G401.6 (cell line): Measurements from ENCODE around the gene BCL11A.

ENCODE experiments used
- FAIRE-seq: peaks from 2 replicates; lab custom pipeline; 2012; peaks lifted over from hg19 to GRCh38; lab: Jason Lieb, UNC

The BCL11A gene

DNA sequence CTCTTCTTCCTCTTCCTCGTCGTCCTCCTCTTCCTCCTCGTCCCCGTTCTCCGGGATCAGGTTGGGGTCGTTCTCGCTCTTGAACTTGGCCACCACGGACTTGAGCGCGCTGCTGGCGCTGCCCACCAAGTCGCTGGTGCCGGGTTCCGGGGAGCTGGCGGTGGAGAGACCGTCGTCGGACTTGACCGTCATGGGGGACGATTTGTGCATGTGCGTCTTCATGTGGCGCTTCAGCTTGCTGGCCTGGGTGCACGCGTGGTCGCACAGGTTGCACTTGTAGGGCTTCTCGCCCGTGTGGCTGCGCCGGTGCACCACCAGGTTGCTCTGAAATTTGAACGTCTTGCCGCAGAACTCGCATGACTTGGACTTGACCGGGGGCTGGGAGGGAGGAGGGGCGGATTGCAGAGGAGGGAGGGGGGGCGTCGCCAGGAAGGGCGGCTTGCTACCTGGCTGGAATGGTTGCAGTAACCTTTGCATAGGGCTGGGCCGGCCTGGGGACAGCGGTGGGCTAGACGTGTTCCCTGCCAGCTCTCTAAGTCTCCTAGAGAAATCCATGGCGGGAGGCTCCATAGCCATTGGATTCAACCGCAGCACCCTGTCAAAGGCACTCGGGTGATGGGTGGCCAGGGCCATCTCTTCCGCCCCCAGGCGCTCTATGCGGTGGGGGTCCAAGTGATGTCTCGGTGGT, 91.9 kb downstream of the BCL11A start:
- no peak for FAIRE-seq

DNA sequence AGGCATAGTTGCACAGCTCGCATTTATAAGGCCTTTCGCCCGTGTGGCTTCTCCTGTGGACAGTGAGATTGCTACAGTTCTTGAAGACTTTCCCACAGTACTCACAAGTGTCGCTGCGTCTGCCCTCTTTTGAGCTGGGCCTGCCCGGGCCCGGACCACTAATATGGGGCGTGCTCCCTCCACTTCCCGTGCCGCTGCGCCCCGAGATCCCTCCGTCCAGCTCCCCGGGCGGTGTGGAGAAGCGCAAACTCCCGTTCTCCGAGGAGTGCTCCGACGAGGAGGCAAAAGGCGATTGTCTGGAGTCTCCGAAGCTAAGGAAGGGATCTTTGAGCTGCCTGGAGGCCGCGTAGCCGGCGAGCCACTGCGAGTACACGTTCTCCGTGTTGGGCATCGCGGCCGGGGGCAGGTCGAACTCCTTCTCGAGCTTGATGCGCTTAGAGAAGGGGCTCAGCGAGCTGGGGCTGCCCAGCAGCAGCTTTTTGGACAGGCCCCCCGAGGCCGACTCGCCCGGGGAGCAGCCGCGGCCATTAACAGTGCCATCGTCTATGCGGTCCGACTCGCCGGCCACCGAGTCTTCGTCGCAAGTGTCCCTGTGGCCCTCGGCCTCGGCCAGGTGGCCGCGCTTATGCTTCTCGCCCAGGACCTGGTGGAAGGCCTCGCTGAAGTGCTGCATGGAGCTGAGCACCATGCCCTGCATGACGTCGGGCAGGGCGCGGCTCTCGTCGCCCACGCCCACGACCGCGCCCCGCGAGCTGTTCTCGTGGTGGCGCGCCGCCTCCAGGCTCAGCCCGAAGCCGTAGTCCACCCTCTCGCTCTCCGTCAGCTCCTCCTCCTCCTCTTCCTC, 92.7 kb downstream of the BCL11A start:
- no peak for FAIRE-seq

DNA sequence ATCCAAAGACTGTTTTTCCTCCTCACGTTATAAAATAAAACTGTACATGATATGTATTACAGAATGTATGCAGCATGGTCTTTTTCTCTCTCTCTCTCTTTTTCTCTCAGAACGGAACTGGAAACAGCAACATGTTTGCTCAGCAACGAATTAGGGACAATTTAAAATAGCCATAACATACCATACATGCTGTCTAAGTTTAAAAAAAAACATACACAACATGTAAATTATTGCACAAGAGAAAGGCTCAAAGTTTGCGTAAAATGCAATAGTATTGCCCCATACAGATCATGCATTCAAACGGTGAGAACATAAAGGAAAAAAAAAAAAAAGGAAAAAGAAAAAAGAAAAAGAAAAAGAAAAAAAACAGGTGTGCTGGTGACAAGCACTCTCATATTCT, 93.6 kb downstream of the BCL11A start:
- FAIRE-seq, result no peak

DNA sequence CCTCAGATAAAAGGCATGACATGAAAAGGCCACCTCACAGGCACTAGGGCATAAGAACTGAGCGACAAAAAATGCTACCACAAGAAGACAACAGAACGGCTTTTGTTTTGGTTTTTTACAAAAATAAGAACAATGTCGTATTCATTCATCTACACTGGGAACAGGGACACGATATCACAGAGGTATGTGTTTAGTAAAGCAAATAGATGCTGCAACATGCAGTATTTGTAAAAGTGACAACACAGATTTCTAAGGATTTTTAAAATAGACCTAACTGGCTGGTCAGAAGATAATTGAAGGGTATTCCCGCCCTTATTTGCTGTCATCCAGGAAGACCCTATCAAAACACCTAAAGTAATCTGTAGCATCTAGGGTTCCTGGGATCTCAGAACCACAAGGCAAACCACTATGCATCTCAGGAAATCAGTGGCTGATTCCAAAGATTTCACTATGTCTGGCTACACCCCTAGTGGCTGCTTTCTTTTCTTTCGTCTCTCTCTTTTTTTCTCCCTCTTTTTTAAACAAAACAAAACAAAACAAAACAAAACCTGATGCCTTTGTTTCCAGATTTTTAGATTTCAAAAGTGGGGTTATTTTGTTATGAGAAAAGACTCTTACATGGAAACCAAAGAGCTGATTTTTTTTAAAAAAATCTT, 97.2 kb downstream of the BCL11A start:
- no peak for FAIRE-seq

- no peak for FAIRE-seq
Measured at GRCh38 chr2:60453872-60454271, 99.6 kb downstream of the BCL11A start.

DNA sequence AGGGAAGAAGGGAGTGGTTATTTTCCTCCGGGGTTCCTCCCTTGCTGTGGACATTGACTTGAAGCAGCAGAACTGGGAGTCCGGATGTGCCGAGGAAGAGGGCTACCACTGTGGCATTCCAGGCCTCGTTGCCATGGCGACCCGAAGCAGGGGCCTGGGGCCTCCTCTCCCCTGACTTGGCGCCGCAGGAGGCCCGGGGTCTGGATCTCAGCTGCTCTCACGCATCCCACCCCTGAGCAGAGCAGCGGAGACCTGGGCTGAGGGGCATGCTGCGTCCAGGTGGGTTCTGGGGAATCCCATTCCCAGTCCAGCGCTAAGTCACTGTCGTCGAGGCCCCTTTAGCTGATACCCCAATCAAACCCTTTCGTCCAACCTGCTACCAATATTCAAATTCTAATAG, 100.2 kb downstream of the BCL11A start:
- FAIRE-seq, result no peak

GRCh38 chr2:60450488-60450887, 103.0 kb downstream of the BCL11A start:
- FAIRE-seq, result no peak

DNA sequence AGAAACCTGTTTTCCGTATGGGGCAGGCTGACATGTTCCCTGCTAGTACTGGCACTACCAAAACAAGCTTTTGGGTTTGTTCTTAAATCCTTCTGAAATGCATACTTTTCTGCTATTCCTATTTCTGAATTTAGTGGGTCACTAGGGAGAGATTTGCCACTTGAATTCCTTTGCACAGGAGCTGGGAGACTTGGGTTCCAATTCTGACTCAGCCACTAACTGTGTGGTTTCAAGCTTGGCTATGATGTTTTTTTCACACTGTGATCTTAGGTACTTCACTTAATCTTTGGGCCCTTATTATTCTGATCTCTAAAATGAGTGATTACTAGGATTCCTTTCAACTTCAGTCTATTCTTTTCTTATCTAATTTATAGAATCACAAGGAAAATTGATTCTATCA, 105.5 kb downstream of the BCL11A start:
- no peak for FAIRE-seq

DNA sequence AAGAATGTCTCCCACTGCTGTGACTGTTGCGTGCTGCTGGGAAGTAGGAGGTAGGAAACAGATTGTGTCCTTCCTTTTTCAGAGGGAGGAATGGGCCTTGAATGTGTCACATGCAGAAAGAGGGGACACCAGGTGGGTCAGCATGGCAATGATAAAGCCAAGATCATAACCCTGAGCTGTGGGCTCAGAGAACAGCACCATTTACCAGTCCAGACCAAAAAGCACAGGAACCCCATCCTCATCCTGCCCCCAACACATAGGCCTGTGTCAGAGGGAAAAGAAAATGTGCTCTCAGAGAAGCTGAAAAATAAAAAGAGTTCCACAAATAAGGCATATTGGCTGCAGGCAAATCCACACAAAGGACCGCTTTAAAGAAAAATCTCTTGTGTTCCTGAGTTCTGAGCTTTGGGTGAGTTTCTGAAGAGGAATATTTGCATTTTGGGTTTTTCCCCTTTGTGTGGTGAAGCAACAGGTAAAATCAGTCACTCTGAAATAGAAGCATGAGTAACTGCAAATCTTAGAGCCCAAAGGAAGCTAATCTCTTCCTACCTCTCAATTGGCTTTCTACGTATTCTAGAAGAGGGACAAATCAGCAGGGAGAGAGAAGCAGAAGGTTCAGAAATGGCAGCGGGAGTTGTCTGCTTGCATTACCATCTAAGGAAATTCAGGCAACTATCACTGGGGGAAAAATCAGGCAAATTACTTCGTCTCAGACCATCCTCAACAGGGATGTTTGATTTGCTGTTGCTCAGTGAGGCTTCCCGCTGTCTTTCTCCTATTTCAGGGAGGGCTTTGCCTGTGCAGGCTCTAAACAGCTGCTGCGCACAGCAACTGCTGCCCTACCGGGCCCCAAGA, 106.8 kb downstream of the BCL11A start:
- no peak for FAIRE-seq

- no peak for FAIRE-seq
Measured at GRCh38 chr2:60445684-60446179, 107.7 kb downstream of the BCL11A start.

- no peak for FAIRE-seq
Measured at GRCh38 chr2:60442608-60443007, 110.8 kb downstream of the BCL11A start.

DNA sequence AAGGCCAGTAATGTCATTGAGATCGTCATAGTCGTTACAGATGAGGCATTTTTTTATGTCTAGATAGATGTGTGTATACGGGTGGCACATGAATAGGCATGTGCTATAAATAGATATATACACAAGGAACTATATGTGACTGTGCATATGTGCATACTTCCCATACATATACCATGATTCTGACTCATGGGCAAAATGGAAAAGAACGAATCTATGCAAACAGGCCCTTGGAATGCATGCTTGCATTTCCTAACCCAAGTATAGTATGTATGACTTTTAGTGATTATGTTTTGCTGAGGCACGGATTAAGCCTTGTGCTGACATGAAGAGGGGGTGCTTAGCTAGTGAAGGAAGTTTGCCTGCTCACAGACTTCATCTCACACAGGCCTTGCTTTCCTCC, 111.7 kb downstream of the BCL11A start:
- FAIRE-seq, result no peak

DNA sequence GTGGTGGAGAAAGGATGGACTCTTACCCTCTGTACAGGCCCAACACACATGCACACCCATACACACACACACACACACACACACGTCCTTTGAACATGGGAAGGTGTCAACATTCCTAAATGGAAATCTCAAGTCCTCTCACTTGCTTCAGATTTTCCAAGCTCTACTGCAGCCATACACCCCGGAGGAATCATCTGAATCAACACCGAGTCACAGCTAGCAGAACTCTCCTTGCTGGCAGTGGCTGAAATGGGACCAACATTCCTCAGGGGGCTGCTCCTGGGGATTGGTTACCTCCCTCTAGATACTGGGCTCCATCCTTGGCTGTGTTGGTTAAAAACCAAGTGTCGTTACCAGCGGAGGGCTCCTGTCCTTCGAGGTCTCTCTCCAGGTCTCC, 112.7 kb downstream of the BCL11A start:
- FAIRE-seq, result no peak

DNA sequence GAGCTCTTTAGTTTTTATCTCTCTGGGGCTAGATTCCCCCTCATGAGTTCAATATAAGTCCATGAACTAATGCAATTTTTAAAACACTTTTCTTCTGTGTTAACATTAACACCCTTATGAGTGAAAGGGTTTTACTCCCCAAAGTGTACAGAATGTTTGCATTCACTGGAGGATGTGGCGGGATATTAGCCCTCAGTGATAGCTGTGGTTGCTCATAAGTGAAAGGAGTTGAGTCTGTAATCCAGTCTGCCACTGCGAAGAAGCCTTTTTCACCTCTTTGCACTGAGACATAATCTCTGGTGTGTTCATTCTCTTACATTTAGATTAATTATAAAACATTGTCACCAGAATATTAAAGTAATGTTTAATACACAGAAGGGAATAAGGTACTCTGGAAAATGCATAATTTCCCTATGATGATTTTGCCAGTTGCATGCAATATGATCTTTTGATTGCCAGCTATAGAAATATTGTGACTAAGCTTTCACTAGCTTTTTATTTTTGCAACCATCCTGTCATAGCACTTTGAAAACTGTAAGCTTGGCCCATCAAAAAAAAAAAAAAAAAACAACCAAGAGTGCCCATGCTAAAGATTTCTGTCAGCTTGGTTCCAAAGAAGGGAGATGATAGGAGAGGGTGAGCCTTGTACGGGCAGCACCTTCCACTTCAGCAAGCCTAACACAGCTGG, 113.2 kb downstream of the BCL11A start:
- FAIRE-seq, result no peak

- no peak for FAIRE-seq
Measured at GRCh38 chr2:60439219-60439974, 114.1 kb downstream of the BCL11A start.

DNA sequence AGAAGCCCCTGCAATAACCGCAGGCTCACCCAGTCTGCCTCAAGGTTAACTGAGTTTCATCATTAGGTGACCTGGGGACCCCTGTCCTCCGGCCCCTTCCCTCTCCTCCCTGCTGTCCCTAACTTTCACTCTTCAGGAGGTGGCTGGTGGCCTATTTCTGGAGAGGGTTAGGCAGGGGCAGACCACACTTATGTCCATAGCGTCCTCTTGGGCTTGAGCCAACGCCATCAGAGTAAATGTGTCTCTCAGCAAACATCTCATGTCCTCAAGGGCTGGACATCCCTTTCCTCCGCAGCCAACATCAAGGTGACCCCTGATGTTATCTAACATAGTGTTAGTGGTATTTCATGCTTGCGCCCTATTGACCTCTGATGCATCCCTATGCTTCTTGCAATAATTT, 114.8 kb downstream of the BCL11A start:
- FAIRE-seq, result no peak

GRCh38 chr2:60438131-60438530, 115.3 kb downstream of the BCL11A start:
- FAIRE-seq, result no peak

GRCh38 chr2:60437080-60437696, 116.3 kb downstream of the BCL11A start:
- FAIRE-seq, result no peak

GRCh38 chr2:60433018-60433596, 120.3 kb downstream of the BCL11A start:
- FAIRE-seq, result no peak

GRCh38 chr2:60432035-60432601, 121.3 kb downstream of the BCL11A start:
- no peak for FAIRE-seq
